ENCODE results near the gene BCORL1. TPM values are rescaled to one million over a fixed set of nuclear protein-coding genes. Genes with fewer than 3 reads are reported as not detected.

The BCORL1 gene
- total and polyA plus RNA-seq, 2 of the 8 experiments (the other 6 are each of a cell fraction or from before 2014, with no cell fraction given) = 1.4 to 6.2 TPM

DNA sequence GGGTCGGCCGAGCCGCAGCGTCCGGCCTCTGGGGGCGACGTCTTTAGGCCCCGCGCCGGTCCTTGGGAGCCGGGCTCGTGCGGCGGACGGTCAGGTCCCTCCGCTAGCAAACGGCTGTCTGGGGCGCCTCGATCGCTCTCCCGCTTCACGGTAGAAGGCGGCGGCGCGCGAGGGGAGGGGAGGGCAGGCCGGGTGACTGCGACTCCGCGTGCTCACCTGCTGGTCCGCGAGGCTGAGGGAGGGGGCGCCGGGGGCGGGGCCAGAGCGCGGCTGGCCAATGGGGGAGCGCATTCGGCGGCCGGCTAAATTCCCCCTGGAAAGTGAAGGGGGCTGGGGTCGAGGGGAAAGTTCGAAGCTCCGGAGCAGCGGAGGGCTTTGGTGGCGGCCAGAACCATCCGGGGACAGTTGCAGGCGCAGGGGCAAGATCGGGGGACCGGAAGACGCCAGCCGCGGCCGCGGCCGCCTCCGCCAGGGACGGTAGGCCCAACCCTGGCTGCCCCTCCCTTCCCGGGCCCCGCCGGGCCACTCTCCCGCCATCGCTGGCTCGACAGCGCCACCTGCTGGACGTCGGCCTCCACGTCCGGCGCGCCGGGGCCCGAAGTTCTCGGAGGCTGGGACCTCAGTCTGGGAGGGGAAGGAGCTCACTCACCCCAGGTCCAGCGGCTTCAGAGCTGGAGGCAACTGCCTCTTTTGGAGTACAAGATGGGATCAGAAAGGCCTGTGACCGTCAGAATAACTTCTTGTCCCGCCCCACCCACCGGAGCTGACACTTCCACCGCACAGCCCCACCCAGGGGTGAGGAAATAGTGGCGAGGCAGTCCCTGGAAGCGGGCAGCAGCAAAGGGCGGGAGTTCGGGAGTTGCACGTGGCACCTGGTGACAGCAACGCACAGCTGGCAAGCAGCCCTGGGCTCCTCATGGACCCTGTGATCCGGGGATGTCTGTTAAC, 78.0 kb downstream of the BCORL1 start (continued):
- TF ChIP-seq KDM4A (IDR thresholded peaks at IDR 0.05; ENCODE audit: low read depth, low read length, severe bottlenecking) (peak; percentile 44), CREB1 (IDR thresholded peaks at IDR 0.05) (peak; percentile 22; the same call in 1 of the 2 replicates), YY1 (IDR thresholded peaks at IDR 0.05; ENCODE audit: low read depth, low read length) (0 out of 2 replicates have a peak, but pooled peaks have one; percentile 35), RAD21 (IDR thresholded peaks at IDR 0.05 in 1 of 2, conservative IDR thresholded peaks at IDR 0.05 in 1 of 2; ENCODE audit: low read depth in 2 of 2, low read length in 2 of 2) (peak; percentile 72 to 84)
- TF ChIP-seq, protein P1, sequence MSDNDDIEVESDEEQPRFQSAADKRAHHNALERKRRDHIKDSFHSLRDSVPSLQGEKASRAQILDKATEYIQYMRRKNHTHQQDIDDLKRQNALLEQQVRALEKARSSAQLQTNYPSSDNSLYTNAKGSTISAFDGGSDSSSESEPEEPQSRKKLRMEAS (IDR thresholded peaks at IDR 0.05) = peak; percentile 98
